NCI-H748 treated with DMSO at 0.1 percent for 48 hours (cell line): ENCODE results near the gene ACOT2.
"Not testable (repeated sequence)": the region's sequence is repeated elsewhere in the genome, so short reads cannot be mapped to it uniquely, and the experiment has no call there.

Experiments
- DNase-seq: peaks from one replicate; lab custom pipeline; 2025; lab: John Stamatoyannopoulos, UW

The ACOT2 gene

GRCh38 chr14:73567951-73568885 is 795 bp upstream of the ACOT2 start:
- DNase-seq = no peak

- DNase-seq = not testable (repeated sequence)
These were observed 178 bp upstream of the ACOT2 start for GRCh38 chr14:73568886-73569184.

- DNase-seq = peak; percentile 16
These were observed 1.9 kb downstream of the ACOT2 start for GRCh38 chr14:73570913-73571312.

GRCh38 chr14:73573034-73573433 is 4.0 kb downstream of the ACOT2 start:
- not testable (repeated sequence) for DNase-seq

GRCh38 chr14:73573740-73574139 is 4.7 kb downstream of the ACOT2 start:
- DNase-seq = not testable (repeated sequence)

GRCh38 chr14:73574251-73574650 is 5.2 kb downstream of the ACOT2 start:
- not testable (repeated sequence) for DNase-seq

GRCh38 chr14:73576391-73576790 is 7.4 kb downstream of the ACOT2 start:
- no peak for DNase-seq

GRCh38 chr14:73577214-73577613 is 8.2 kb downstream of the ACOT2 start:
- not testable (repeated sequence) for DNase-seq

GRCh38 chr14:73582102-73582979 is 13.3 kb downstream of the ACOT2 start:
- not testable (repeated sequence) for DNase-seq

- no peak for DNase-seq
These were observed 19.7 kb downstream of the ACOT2 start for GRCh38 chr14:73588695-73589094.

- no peak for DNase-seq
These were observed 20.1 kb downstream of the ACOT2 start for GRCh38 chr14:73589116-73589515.

- DNase-seq = not testable (repeated sequence)
These were observed 21.6 kb downstream of the ACOT2 start for GRCh38 chr14:73590673-73591004.

- peak; percentile 8 for DNase-seq
These were observed 22.9 kb downstream of the ACOT2 start, which contains the start of gene ACOT4 for GRCh38 chr14:73591690-73592449. Gene ACOT4 (plus strand): TSS chr14:73591873. CDS start chr14:73591960, 87 bp downstream.

GRCh38 chr14:73594491-73594890 is 25.5 kb downstream of the ACOT2 start:
- no peak for DNase-seq

GRCh38 chr14:73599499-73599898 is 30.5 kb downstream of the ACOT2 start:
- DNase-seq = no peak

- DNase-seq = no peak
These were observed 34.0 kb downstream of the ACOT2 start for GRCh38 chr14:73602994-73603393.

- DNase-seq = no peak
These were observed 37.3 kb downstream of the ACOT2 start for GRCh38 chr14:73606271-73606670.

- no peak for DNase-seq
These were observed 38.2 kb downstream of the ACOT2 start for GRCh38 chr14:73607241-73607640.

- DNase-seq = no peak
These were observed 41.7 kb downstream of the ACOT2 start for GRCh38 chr14:73610687-73611086.

- peak; percentile 18 for DNase-seq
These were observed 43.5 kb downstream of the ACOT2 start, which contains the start of gene ACOT6 for GRCh38 chr14:73612339-73613045. Gene ACOT6 (plus strand): TSS chr14:73612517. CDS start chr14:73612572, 55 bp downstream.

- peak; percentile 9 for DNase-seq
These were observed 44.0 kb downstream of the ACOT2 start for GRCh38 chr14:73613046-73613383.
